GM18951 (cell line): Measurements from ENCODE around the gene CCDC188.

ENCODE experiments used
- POLR2A ChIP-seq: IDR thresholded peaks from 4 replicates; pipeline ENCODE4 v1.6.1; 2011; ENCODE audit warnings: mild to moderate bottlenecking; ENCODE audit not compliant: insufficient read length, insufficient read depth; ENCODE audit errors: extremely low read depth
- in situ Hi-C: fragments of 300-500 bp; cut with MboI; formaldehyde crosslinking; loops from one replicate; pipeline ENCODE4 v1.12.0; 2022; ENCODE audit warnings: low sequenced_read_pairs, mixed read lengths, inconsistent platforms; ENCODE audit not compliant: unreplicated experiment

CCDC188 gene

DNA sequence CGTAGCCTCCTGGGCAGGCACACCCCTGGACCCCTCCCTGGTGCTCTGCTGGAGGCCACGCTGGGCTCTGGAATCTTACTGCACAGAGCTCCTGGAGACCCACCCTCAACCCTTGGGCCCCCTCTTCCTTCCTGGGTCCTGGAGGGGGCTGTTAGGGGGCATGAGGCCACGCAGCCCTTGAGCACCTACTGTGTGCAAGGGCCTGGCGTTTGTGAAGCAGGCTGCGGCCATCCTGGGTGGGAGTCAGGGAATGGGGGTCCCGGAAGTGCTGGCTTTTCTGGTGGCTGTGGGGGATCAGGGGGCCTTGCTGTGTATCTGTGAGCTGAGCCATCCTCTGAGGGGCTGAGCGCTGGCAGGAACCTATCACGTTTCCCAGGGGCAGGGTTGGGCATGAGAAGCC, 40.9 kb upstream of the CCDC188 start:
- TF ChIP-seq POLR2A, result no peak
- in situ Hi-C loops, result no loop called here

GRCh38 chr22:20191000-20191515, 40.2 kb upstream of the CCDC188 start:
- TF ChIP-seq POLR2A, result no peak
- in situ Hi-C loops, result no loop called here

DNA sequence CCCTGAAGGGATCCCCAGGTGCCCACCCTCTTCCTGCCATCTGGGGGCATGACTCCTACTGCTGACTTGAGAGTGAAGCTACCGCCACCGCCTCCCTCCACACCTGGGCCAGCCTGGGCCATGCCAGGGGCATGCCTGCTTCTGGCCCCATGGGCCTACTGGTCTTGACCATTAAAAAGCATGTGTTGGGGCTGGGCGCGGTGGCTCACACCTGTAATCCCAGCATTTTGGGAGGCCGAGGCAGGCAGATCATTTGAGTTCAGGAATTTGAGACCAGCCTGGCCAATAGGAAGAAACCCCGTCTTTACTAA, 37.7 kb upstream of the CCDC188 start:
- in situ Hi-C loops, result no loop called here
- TF ChIP-seq POLR2A, result no peak

- TF ChIP-seq POLR2A, result no peak
- in situ Hi-C loops, result no loop called here
Measured at GRCh38 chr22:20187777-20188566, 37.1 kb upstream of the CCDC188 start.

DNA sequence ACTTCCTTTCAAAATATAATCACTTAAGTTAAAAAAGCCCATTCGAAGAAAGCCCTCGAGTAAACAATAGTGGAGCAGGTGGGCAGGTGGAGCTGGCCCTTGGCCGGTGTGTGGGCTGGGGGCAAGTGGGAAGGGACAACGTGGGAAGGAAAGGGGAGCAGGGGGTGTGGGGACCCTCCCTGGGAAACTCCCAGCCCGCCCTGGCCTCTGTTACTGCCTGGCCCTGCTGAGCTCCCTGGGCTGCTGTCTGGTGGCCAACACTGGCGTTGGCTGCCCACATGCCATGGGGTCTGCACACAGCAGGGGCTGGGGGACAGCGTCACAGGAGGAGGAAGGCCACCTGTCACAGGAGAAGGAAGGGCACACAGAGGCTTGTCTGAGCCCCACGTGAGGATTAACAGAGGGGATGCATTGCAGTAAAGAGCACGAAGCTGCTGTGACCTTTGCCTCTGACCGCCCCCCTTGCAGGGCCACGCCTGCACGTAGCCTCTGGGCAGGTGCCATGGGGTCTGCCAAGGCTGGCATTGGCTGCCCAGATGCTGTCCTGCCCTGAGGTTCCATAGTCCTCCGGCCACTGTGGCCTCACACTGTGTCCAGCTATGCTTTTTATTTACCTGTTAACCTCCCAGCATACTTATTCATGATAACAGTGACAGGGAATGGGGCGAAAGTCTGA, 36.2 kb upstream of the CCDC188 start:
- no peak for TF ChIP-seq POLR2A
- in situ Hi-C loops, result no loop called here

- in situ Hi-C loops, result no loop called here
- TF ChIP-seq POLR2A, result no peak
Measured at GRCh38 chr22:20186183-20186870, 35.5 kb upstream of the CCDC188 start.

DNA sequence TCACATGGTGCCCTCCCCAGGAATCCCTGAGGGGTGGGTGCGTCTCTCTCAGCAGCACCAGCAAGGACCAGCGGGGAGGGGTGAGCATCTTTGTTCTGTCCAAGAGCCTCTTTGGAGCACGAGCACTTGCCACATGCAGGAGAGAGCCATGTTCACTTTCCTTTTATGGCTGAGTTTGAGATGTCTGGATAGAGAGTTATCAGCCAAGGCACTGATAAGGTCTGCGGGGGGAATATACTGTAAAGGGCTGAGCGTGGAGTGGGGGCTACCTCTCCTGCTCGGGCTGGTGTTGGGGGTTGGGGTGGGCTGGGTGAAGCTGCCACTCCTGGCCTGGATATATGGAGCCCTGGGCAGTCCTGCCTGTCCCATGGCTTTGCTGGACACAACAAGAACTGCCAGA, 34.9 kb upstream of the CCDC188 start:
- no peak for TF ChIP-seq POLR2A
- in situ Hi-C loops, result no loop called here

GRCh38 chr22:20184501-20185165, 33.8 kb upstream of the CCDC188 start:
- in situ Hi-C loops, result no loop called here
- no peak for TF ChIP-seq POLR2A

DNA sequence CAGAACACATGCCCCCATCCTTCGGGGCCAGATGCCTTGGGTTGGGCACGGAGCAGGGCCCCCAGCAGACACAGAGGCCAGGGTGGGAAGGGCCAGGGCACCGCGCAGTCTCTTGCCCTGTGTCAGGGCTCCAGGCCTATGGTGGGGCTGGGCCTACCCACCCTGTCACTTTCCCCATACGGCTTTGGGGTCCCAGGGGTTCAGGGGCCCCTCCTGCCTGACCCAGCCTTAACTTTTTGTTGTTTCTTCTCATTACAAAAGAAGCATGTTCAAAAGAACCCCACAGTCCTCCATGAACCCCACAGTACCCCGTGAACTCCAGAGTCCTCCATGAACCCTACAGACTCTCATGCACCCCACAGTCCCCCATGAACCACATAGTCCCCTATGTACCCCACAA, 33.0 kb upstream of the CCDC188 start:
- no peak for TF ChIP-seq POLR2A
- in situ Hi-C loops, result no loop called here

- in situ Hi-C loops, result no loop called here
- no peak for TF ChIP-seq POLR2A
Measured at GRCh38 chr22:20183101-20183500, 32.2 kb upstream of the CCDC188 start.

DNA sequence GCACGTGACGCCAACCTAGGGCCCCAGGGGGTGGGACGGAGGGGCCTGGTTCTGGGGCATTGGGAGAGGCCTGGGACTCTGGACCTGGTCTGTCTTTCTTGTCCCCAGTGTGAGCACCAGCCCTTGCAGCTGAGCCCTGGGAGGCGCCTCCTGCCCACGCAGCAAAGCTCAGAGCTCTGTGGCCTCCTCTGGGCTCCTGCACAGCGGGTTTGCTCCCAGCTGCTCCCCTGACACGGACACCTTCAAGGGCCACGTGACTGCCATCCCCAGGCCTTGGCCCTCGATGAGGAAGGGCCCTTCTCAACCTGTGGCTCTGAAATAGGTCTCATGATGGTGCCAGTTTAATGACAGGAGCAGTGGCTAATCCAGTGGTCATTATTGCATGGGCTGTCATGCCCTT, 31.5 kb upstream of the CCDC188 start:
- no peak for TF ChIP-seq POLR2A
- in situ Hi-C loops, result no loop called here

- TF ChIP-seq POLR2A, result no peak
- in situ Hi-C loops, result no loop called here
Measured at GRCh38 chr22:20181884-20182236, 31.0 kb upstream of the CCDC188 start.

GRCh38 chr22:20181194-20181883, 30.5 kb upstream of the CCDC188 start:
- no peak for TF ChIP-seq POLR2A
- in situ Hi-C loops, result no loop called here

- TF ChIP-seq POLR2A, result no peak
- in situ Hi-C loops, result no loop called here
Measured at GRCh38 chr22:20180640-20181039, 29.8 kb upstream of the CCDC188 start.
